Raji (cell line): ENCODE results near the gene TIPARP.

Experiments
- POLR2A ChIP-seq: IDR thresholded peaks from 2 replicates; pipeline ENCODE4 v1.6.1; 2011; ENCODE audit warnings: low read depth, low read length, control low read depth; ENCODE audit not compliant: insufficient read depth

Gene TIPARP

DNA sequence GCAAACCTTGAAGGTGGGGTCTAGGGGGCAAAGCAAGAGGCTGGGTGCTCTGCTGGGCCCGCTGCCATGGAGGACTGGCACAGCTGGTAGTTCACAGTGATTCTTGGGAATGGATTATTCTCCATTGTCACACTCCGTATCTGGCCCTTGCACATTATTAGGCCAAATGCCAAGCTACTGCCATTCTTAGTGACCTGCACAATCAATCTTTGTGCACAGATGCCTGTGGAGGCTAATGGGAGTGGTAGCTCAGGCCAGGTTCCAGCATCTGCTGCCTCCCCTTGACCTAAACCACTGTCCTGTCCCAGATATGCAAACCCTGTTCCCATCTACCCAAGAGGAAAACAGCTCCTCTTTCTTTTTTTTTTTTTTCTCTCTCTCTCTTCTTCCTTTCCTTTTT lies 67.5 kb downstream of the TIPARP start:
- TF ChIP-seq POLR2A: no peak

DNA sequence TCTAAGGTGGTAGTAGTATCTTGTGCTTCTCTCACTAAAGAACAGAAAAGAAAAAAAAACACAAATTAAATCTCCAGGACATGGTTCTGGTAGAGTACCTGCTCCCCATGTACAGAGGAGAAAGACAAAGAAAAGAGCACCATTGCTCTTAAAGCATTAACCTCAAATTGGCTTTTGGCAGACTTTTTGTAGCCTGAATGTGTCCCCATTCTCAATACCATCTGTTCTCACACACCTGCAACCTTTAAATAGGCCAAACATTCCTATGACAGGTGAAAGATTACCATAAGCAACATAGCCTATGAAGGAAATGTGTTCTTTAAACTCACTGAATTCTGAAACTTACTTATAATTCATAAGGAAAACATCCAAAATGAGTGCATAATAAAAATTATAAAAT lies 68.0 kb downstream of the TIPARP start:
- no peak for TF ChIP-seq POLR2A

DNA sequence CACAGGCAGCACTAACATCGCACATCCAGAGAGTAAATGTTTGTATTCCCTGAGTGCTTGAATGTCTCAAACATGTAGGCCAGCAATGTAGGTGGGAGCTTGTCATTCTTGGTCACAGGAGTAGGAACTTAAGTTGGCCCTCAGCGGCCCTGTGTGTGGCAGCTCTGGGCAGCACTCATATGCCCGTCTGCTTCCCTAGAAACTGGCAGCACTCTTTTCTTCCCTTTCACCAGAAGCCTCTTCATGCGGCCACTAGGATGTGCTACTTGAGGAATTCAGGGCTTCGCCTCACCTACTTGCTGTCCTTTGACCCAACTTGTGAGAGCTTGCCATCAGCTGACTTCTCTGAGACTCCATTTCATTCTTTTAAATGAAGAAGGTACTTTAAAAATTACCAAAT lies 69.5 kb downstream of the TIPARP start:
- no peak for TF ChIP-seq POLR2A

DNA sequence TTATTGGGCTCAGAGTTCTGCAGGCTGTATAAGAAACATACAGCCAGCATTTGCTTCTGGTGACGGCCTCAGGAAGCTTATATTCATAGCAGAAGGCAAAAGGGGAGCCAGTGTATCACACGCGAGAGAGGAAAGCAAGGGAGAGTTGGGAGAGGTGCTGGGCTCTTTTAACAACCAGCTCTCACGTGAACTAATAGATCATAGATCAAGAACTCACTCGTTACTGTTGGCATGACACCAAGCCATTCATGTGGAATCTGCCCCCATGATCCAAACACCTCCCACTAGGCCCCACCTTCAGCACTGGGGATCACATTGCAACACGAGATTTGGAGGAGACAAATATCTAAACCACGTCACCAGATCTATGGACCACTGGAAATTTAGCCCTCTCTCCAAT lies 70.2 kb downstream of the TIPARP start:
- no peak for TF ChIP-seq POLR2A

DNA sequence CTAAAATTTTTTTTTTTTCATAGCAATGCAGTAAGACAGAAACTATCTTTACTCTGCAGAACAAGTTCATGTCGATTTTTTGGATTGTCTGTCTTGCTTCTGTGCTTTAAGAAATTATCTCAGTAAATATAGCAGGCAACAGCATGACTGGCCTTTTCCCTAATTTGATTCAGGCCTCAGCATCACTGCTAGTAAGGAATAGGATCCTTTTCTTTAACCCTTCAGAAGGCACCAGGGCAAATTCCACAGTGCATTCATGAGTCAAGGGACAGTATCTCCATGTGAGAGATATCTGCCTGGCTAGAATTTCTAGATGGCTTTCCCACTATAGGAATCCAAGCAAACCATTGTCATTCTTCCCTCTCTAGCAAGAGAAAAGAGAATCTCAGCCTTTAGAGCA lies 71.4 kb downstream of the TIPARP start:
- no peak for TF ChIP-seq POLR2A

DNA sequence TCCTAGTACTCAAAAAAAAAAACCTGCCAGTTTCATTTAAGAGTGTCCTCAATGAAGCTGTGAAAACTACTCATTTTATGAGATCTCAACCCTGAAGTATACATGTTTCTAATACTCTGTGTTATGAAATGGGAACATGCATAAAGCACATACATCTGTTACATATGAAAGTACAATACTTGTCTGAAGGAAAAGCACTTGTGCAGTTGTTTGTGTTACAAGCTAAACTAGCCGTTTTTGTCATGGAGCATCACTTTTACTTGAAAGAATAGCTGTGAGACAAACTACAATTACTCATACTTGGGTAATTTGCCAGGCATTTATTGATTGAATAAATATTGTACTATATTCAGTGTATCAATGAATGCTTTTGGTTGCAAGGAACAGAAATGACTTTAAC lies 72.7 kb downstream of the TIPARP start:
- no peak for TF ChIP-seq POLR2A

DNA sequence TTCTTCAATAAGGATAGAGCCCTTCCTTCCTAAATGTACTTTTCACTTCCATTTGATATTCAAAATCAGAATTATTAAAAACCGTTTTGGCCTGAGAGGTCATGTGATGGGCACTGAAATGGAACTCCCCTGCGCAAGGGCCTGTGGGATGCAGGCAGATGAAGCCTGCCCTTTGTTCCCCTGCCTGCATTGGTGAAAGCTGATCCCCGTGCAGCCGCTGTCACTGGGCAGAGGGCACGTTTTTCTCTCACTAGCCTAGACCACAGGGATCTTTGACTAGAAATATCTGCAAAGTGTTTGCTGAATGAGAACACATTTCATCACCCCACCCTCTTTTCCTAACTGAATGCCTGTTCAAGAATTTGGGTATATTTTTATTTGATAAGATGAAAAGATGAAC lies 74.9 kb downstream of the TIPARP start:
- TF ChIP-seq POLR2A: no peak

DNA sequence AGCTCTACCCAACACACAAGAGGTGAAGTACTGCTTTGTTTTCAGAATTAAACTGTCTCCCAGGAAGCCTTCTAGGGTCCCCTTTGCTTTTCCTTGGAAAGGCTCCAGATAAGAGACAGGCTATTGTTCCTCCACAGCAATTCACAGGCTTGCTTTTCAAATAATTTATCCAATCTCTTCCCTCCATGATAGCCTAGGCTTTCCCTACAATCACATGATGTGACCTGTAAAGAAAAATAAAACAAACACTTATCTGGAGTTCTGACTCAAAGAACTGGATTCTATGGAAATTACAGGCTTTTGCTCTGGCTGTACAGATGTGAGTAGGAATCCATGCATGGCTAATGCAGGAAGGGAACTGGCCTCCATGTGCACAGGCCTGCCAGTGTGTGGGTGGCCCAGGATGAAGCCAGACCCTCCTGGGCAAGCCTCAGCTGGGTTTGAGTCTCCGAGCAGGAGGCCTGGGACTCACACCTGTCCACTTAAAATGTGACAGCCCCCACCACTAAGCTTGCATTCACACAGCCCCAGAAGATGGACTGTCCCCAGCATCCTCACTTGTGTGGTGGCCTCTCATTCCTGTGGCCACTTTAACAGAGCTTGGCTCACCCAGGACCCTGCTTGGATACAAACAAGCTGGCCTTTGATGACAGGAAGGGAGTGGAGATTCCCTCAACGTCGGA lies 75.9 kb downstream of the TIPARP start:
- no peak for TF ChIP-seq POLR2A

DNA sequence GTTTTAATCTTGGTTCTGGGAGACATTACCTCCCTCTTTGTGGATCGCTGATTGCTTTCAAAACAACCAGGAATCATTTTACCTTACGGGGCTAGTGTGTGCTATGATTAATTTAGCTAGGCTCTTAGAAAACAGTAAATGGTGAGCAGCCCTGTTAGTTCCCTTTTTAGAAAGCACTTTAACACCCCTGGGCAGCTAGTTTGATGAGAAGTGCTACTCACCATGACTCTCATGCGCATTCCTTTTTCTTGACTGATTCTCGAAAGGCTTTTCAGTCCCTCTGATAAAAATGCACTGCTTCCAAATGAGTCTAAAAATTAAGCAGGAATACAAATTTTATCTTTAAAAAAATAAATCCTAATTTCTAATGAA lies 76.5 kb downstream of the TIPARP start:
- no peak for TF ChIP-seq POLR2A

DNA sequence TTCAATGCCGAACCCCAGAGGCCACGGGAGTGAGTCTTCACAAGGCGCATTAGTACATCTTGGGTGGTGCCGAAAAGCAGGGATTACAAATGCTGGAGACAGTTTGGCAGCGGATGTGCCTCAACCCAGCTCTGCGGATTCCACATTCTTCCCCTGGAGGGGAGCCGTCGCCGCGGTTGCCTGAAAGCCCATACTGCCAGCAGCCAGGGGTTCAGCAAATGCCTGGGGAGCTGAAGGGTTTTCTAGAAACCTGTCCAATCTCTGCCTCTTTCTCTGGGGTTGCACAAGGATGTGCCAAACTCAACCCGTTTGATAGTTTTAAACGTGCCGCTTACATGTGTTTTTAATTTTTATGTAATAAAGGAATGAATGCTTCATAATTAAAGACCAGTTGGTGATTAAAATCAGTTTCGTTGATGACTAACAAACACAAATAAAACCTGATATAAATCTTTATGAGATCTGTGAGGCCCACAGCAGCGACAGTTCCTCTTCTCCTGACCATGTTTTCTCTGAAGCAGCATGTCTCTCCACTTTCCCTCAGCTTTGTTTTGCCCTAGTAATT lies 77.2 kb downstream of the TIPARP start:
- no peak for TF ChIP-seq POLR2A
